ENCODE data around the gene MTARC1.

MTARC1 gene

DNA sequence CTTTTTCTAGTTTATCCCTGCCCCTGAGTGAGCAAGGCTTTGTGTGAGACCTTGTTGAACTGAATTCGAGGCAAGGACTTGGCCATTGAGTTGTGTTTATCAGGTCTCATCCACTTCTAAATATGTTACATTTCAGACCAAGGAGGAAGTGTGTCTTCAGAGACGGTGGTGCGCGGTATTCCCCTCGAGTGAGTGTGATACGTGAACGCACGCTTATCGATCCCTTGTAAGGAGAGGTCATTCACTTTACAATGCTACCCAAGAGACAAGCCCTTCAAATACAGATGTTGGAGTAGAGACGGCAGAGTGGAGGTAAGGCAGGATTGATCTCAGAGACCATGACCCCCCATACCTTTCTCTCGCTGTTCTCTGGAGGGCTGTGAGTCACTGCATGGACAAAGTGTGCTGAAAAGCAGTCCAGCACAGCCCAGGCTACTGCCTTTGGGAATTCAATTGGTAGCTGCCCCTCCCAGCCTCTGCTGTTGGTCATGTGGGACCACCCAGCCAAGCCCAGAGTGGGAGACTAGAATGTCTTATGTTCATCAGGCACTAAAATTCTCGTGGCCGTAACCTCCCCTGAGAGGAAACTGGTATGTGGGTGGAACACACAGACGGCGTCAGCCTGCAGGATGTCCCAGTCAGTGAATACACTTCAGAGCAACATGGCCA lies 16.3 kb upstream of the MTARC1 start:
- DNase-seq = no peak

- DNase-seq = no peak
Measured at GRCh38 chr1:220772846-220773245, 13.9 kb upstream of the MTARC1 start.

DNA sequence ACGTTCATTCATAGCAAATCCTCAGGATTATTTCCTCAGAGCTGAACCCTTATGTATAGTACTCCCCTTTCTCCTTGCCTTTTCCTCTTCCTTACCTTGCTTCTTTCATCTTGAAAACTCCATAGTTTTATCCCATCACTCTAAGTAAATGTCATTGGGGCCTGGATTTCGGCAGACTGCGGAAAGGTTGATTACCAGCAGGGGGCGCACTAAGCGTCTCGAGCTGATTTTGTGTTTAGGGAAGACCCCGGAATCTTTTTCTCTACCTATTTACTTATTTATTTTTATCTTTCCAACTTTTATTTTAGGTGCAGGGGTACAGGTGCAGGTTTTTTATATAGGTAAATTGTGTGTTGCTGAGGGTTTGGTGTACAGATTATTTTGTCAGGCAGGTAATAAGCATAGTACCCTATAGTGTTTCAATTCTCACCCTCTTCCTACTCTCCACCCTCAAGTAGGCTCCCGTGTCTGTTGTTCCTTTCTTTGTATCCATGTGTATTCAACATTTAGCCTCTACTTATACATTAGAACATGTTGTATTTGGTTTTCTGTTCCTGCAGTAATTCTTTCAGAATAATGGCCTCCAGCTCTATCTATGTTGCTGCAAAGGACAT lies 11.4 kb upstream of the MTARC1 start:
- no peak for DNase-seq

DNA sequence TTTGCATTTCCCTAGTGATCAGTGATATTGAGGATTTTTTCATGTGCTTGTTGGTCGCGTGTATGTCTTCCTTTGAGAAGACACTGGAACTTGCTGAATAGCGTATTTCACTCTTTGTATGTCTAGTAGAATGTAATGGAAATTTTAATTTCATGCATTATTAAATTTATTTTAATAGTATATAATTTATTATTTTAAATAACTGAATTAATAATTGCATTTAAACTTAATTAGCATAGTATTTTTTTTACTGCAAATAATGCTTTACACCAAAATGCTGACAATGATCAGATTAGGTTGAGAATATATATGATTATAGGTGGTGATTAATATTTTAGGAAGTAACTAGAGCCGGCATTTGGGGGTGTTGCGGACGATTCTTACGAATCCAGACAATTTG lies 10.5 kb upstream of the MTARC1 start:
- no peak for DNase-seq

DNA sequence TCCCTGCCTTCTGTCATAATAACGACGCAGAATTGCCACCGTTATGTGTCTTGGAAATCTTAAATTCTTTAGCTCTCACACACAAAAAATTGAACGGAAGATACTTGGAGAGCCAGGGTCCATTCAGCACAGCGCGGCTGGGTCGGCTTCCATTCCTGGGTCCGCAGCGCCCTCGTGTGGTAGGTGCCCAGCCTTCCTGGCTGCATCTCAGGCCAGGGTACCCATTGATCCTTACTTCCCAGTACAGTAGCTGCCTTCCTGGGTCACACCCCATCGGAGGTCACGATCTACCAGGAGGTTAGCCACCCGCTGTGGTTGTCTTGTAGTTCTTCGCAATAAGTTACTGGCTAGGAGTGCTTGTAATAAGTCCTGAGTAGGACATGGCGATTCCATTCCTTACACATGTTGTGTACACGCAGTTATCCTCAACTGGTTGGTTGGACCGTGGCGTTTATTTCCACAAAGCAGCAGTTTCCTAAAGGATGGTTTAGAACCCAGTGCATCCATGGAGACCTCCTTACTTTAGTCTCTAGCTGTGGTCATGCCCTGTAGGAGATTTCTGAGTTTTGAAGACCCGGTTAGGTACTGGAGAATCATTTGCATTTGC lies 9.9 kb upstream of the MTARC1 start:
- peak; percentile 67 for DNase-seq

- no peak for DNase-seq
Measured at GRCh38 chr1:220783453-220783852, 3.3 kb upstream of the MTARC1 start.

DNA sequence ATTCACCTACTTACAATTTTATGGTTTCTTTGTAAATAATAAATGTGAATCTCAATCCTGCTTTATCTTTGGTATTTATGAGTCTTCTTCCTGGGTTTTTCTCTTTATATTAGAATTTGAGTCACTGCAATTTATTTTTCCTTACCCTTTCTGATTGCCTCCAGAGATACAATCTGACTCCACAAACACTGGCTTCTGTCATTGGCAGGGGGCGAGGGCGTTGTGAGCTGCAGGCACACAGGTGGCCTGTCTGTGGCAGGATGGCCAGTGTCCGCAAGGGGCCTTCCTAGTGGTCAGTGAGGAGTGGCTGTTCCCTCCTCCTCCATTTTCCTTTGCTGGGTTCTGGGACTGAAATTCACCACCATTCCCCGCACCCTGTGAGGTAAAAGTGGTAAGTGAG lies 2.0 kb upstream of the MTARC1 start:
- DNase-seq = no peak

GRCh38 chr1:220785166-220786056 lies 1.3 kb upstream of the MTARC1 start:
- DNase-seq = no peak

- DNase-seq = peak; percentile 62
Measured at GRCh38 chr1:220786057-220786336, 716 bp upstream of the MTARC1 start.

- DNase-seq = peak; percentile 74
Measured at GRCh38 chr1:220787069-220787619, 431 bp downstream of the MTARC1 start.

- DNase-seq = no peak
Measured at GRCh38 chr1:220788900-220789299, 2.2 kb downstream of the MTARC1 start.

GRCh38 chr1:220789532-220790147 lies 2.9 kb downstream of the MTARC1 start:
- DNase-seq = no peak

DNA sequence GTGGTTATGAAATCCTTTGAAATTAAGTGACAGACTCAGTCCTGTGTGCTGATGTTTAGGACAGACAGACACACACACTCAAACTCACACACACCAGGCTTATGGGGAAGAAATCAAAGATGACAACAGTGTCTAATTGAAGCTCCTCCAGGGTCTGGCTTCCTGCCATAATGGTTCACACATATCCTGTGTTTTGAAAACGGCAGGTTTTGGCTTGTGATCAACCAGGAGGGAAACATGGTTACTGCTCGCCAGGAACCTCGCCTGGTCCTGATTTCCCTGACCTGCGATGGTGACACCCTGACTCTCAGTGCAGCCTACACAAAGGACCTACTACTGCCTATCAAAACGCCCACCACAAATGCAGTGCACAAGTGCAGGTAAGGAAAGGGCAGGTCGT lies 4.6 kb downstream of the MTARC1 start:
- DNase-seq = peak; percentile 56

DNA sequence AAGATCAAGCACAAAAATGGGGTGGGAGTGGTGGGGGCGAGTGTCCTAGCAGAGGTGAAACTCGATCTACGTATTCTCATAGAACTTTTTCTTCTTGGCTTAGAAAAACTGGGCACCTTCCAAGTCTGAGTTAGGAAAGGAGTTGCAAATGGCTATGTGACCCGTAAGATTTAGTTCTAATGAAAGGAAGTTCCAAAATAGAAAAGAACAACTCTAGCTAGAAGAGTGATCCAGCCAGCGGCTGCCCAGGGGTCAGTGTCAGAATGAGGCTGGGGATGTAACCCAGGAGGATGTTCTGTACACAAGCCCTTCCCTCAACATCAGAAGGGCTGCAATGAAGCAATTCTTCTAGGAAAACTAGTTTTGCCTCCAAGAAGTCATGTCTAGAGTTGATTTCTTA lies 5.2 kb downstream of the MTARC1 start:
- DNase-seq = no peak

GRCh38 chr1:220796530-220796929 lies 9.8 kb downstream of the MTARC1 start:
- no peak for DNase-seq

DNA sequence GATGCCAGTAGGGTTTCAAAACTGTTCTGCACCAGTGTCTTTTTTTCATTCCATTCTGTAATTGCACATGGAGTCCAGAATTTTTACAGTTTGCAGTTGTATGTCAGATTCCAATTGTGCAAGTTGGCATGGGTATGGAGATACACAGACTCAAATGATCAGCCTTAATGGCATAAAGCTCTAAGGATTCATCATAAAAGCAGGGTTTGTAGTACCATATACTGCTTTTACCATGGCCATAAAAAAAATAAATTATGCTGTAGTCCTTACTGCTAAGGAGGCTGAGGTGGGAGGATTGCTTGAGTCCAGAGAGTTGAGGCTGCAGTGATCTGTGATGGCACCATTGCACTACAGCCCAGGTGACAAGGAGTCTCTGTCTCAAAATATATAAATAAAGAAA lies 10.3 kb downstream of the MTARC1 start:
- DNase-seq = no peak

DNA sequence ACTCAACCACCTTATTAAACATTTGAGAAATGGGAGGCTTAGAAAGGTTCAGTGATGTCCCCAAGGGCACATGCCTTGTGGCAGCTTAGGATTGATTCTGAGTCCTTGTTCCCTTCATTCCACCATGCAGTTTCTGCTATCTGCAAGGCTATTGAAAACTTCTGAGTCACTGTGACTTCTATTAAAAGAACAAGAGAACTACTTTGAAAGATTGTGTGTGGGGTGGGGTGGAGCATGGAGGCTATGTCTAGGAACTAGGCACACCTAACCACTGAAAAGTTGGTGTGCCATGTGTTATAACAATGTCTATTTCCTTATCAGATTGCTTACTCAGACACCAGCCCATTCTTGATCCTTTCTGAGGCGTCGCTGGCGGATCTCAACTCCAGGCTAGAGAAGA lies 10.8 kb downstream of the MTARC1 start:
- no peak for DNase-seq

- no peak for DNase-seq
Measured at GRCh38 chr1:220798338-220798737, 11.6 kb downstream of the MTARC1 start.

DNA sequence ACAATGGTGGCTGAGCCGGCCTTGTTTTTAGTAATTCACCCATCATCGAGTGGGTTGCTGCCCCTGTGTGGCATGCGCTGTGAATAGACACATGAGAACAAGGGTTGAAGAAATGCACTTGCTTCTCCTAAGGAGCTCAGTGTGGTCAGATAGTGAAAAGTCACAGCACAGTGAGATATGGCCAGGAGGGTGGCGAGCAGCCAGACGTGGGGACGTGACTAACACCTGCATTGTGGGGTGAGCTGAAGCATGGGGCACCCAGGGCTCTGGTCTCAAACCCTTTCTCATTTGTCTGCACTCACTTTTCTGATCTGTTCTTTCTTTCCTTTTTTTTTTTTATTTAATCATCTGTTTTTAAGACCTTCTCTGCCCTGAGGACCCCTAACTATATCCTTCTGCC lies 13.5 kb downstream of the MTARC1 start:
- no peak for DNase-seq

GRCh38 chr1:220803401-220804201 lies 16.9 kb downstream of the MTARC1 start:
- peak; percentile 17 for DNase-seq

GRCh38 chr1:220804202-220804586 lies 17.5 kb downstream of the MTARC1 start:
- DNase-seq = no peak

- no peak for DNase-seq
Measured at GRCh38 chr1:220806408-220806807, 19.7 kb downstream of the MTARC1 start.

Data from NCI-H2171 treated with DMSO at 0.1 percent for 48 hours (cell line).